NT2/D1 (cell line): ENCODE measurements around the gene SUCLG2.

Experiments used
- SUZ12 ChIP-seq: IDR thresholded peaks from 2 replicates; pipeline ENCODE4 v1.6.1; 2011; ENCODE audit not compliant: insufficient read length, insufficient read depth; ENCODE audit errors: extremely low read depth
- YY1 ChIP-seq: IDR thresholded peaks from 2 replicates; pipeline ENCODE4 v1.6.1; 2011; ENCODE audit not compliant: insufficient read length, insufficient read depth
- ZNF274 ChIP-seq: IDR thresholded peaks from 2 replicates; pipeline ENCODE4 v1.6.1; 2011; ENCODE audit warnings: mild to moderate bottlenecking, low read depth, low read length

- TF ChIP-seq YY1 = no peak
- TF ChIP-seq ZNF274 = no peak
- no peak for TF ChIP-seq SUZ12
Observed at GRCh38 chr3:67637255-67637900, 17.0 kb downstream of the SUCLG2 start.
